Measurements from ENCODE around the gene BCAS1. TPM values are rescaled to one million over a fixed set of nuclear protein-coding genes. Genes with fewer than 3 reads are reported as not detected.
"Not testable (repeated sequence)": the region's sequence is repeated elsewhere in the genome, so short reads cannot be mapped to it uniquely, and the experiment has no call there.

The BCAS1 gene
- total RNA-seq, 2 donors from 2014 or later: not detected

DNA sequence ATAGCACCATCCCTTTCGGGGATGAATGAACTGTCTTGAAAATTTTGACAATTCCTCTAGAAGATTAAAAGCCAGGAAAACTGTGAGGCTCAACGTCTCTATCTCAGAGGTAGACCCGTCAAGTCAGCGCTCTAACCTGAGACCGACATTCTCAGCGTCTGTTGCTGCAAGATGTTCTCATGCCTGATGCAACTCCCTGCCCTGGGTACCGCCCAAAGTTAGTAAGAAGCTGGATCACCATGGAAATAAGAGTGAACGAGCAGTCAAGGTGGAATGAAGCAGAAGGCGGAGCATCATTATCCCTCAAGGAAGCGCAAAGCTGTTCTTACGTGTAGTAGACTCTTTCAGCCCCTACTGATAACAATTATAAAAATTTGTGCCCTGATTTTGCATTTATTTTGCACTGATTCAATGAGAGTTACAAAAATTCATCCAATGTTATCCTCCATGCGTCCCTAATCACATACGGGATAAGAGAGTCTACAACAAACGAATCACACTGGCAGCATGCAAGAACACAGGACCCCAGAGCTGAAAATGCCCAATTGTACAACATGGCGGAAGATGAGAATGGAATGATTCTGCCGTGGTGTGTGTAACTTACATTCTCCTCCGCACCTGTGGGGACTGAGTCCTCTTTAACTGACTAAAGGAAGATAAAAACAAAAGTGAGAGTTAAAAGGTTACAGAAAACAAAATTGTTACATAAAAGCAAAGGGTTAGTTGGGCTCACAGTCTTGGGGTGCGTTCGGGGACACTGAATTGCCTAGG lies 95.4 kb downstream of the BCAS1 start:
- no peak overlapping the region for H3K4me3 Mint-ChIP-seq
- no peak overlapping the region for H3K27ac Mint-ChIP-seq
- no peak for DNase-seq
- no peaks in the 10 kb centered on the region for H3K27me3 Mint-ChIP-seq (ENCODE audit: low read depth)
- no peak for ATAC-seq (replicated peaks in 1 of 2)
- peaks cover 3 to 5% of the 10 kb centered on the region in 2 donors for H3K9me3 Mint-ChIP-seq
- H3K4me1 Mint-ChIP-seq (ENCODE audit: low read depth): no peaks in the 10 kb centered on the region
- peaks cover 0 to 5% of the 10 kb centered on the region in 2 donors for H3K36me3 Mint-ChIP-seq (ENCODE audit: insufficient read depth in 2 of 2)

DNA sequence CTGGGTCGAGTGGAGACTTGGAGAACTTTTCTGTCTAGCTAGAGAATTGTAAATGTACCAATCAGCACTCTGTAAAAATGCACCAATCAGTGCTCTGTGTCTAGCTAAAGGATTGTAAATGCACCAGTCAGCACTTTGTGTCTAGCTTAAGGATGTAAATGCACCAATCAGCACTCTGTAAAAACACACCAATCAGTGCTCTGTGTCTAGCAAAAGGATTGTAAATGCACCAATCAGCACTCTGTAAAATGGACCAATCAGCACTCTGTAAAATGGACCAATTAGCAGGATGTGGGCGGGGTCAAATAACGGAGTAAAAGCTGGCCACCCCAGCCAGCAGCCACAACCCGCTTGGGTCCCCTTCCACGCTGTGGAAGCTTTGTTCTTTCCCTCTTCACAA lies 96.5 kb downstream of the BCAS1 start:
- not testable (repeated sequence) for H3K27ac Mint-ChIP-seq; H3K4me3 Mint-ChIP-seq; ATAC-seq (replicated peaks in 1 of 2); H3K27me3 Mint-ChIP-seq (ENCODE audit: low read depth); H3K4me1 Mint-ChIP-seq (ENCODE audit: low read depth); DNase-seq; H3K9me3 Mint-ChIP-seq; H3K36me3 Mint-ChIP-seq (ENCODE audit: insufficient read depth in 2 of 2)

DNA sequence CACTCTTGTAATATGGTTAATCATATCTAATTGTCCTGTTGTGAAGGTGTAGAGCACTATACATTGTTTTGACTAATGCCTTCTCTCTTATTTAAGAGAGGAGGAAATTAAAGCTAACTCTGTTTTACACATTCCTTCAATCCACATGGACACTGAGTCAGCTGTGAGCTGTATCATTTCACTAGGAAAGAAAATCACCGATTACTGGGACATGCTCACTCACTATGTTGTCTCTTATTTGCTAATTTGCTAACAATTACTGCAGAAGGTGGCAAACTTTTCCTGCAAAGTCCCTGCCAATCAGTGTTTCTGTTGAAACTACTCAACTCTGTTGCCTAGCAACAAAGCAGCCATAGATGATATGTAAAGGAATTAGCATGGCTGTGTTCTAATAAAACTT lies 98.2 kb downstream of the BCAS1 start:
- H3K4me1 Mint-ChIP-seq (ENCODE audit: low read depth): no peaks in the 10 kb centered on the region
- H3K27me3 Mint-ChIP-seq (ENCODE audit: low read depth): no peaks in the 10 kb centered on the region
- H3K36me3 Mint-ChIP-seq (ENCODE audit: insufficient read depth in 2 of 2): peaks cover 0 to 5% of the 10 kb centered on the region in 2 donors
- ATAC-seq (replicated peaks in 1 of 2) (no peak), DNase-seq (no peak)
- peaks cover 3 to 5% of the 10 kb centered on the region in 2 donors for H3K9me3 Mint-ChIP-seq
- no peak overlapping the region for H3K4me3 Mint-ChIP-seq
- H3K27ac Mint-ChIP-seq: no peak overlapping the region

DNA sequence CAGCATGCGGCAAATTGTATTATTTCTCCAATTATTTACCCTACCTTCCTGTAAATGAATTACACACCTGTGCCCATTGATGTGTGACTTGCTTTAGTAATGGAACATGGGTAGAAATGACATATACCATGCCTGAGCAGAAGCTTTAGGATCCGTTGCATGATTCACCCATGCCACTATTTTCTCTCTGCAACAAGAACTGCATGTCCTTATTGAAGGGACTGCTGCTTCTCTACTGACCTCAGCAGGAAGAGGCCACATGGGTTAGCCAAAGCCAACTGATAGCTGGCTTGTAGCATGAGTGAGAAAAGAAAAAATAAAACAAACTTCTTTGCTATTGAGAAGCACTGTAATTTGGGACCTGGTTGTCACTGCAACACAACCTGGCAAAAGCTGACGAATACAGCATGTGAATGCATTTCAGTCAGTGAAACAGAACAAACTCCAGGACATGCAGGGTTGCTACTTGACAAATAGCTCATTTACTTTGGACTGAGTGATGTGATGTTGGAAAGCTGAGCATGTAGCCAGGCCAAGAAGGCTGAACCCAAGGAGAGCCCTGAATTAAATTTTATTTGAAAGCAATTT lies 99.2 kb downstream of the BCAS1 start:
- Mint-ChIP-seq H3K27ac (no peak overlapping the region), H3K27me3 (ENCODE audit: low read depth) (no peaks in the 10 kb centered on the region), H3K4me3 (no peak overlapping the region), H3K9me3 (peaks cover 2% of the 10 kb centered on the region in 2 donors), H3K36me3 (ENCODE audit: insufficient read depth in 2 of 2) (peaks cover 0 to 2% of the 10 kb centered on the region in 2 donors), H3K4me1 (ENCODE audit: low read depth) (no peaks in the 10 kb centered on the region)
- ATAC-seq (replicated peaks in 1 of 2) (no peak), DNase-seq (no peak)

DNA sequence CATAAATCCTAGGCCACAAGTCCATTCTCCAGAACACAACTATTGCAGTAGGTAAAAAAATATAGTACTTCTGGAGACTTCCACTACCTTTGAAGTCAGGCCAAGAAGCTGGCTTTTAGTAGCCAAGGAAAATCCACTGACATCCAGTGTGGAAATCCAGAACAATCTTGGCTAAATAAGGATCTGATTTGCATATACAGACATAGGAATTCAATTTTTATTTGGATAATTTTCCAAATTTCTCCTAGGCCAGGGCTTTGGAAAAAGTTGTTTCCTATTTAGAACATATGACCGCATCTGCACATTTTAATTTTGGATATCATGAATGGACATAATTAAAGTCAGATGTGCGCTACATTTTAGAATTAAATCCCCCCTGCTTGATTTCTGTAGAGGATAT lies 100.2 kb downstream of the BCAS1 start:
- H3K4me3 Mint-ChIP-seq: no peak overlapping the region
- DNase-seq (no peak), ATAC-seq (replicated peaks in 1 of 2) (no peak)
- H3K4me1 Mint-ChIP-seq (ENCODE audit: low read depth): no peaks in the 10 kb centered on the region
- H3K27me3 Mint-ChIP-seq (ENCODE audit: low read depth): no peaks in the 10 kb centered on the region
- H3K36me3 Mint-ChIP-seq (ENCODE audit: insufficient read depth in 2 of 2): peaks cover 0 to 2% of the 10 kb centered on the region in 2 donors
- no peak overlapping the region for H3K27ac Mint-ChIP-seq
- H3K9me3 Mint-ChIP-seq: peaks cover 2% of the 10 kb centered on the region in 2 donors

DNA sequence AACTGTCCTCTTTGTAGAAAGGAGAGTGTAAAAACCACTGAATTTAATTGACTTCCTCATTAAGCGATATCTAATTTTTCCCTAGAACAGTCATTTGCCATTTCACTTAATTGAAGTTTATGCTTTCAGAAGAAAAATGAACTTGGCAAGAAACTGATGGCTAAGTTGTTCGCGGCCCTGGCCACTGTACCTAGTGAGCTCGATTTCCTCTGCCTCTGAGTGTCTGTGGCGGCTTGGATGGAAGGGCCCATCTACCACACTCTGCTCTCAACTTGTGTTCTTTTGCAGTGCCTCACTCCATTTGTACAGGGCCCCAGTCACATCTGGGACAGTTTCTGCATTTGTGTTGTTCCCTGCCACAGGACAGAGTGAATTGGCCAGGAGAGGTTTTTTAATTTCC lies 102.9 kb downstream of the BCAS1 start:
- no peak overlapping the region for H3K27ac Mint-ChIP-seq
- no peak for DNase-seq
- no peak for ATAC-seq (replicated peaks in 1 of 2)
- no peaks in the 10 kb centered on the region for H3K4me1 Mint-ChIP-seq (ENCODE audit: low read depth)
- H3K27me3 Mint-ChIP-seq (ENCODE audit: low read depth): no peaks in the 10 kb centered on the region
- H3K4me3 Mint-ChIP-seq: no peak overlapping the region
- no peaks in the 10 kb centered on the region for H3K9me3 Mint-ChIP-seq
- no peaks in the 10 kb centered on the region for H3K36me3 Mint-ChIP-seq (ENCODE audit: insufficient read depth in 2 of 2)

DNA sequence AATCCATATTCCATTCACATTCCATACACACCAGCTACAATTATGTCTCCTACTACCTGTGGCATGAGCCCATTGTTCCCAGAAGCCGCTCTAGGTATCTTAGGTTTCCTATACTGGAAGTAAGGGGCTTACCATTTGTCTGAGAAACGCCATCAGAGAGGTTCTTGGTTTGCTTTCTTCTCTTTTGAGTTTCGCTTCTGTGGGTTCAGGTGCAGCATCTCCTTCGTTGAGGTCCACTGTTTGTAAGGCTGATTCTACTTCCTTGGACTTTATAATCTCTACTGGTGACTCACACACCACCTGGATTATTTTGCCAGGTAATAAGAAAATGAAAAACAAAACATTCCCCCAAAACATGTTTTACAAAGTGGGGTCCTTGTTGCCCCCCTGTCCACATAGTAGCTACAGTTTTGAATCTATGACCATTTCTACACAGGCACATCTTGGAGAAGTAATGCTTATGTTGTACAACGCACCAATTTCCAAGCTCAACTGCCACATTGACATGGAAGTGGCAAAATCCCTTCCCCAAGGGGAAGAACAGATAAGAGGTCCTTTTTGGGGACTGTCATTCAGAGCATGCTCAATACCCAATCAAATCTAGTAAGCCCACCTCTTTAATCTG lies 103.5 kb downstream of the BCAS1 start:
- no peak overlapping the region for H3K4me3 Mint-ChIP-seq
- no peaks in the 10 kb centered on the region for H3K27me3 Mint-ChIP-seq (ENCODE audit: low read depth)
- ATAC-seq (replicated peaks in 1 of 2): no peak

DNA sequence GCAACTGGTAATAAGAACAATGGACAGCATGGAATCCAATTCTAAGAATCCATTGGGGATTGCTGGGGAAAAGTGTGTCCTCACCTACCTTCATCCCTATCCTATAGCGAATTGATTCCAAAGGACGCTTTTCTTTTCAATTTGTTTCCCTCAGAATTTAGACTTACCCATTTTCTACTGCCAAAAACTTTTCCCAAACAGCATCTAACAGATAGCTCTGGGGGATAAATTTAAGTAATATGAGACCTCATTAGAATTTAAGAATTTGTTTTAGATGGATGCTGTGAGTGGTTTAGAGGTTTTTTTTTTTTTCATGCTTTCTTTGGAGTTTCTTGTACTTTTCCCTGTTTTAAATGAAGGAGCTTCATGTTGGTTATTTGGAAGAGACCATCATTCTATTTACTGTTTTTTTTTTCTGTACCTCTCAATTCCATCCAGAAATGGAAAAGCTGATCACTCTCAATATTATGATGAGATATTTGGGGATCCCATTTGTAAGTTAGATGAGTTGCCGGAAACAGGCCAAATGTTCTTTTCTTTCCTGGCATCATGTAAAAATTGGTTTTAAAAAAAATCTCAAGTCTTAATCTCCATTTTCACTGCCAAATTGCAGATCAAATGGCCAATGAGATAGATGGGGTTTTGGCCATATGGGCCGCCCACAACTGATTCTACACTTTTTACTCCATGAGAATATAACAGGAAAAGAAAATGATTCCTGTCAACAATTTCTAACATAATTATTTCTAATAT lies 105.7 kb downstream of the BCAS1 start:
- DNase-seq: no peak
- no peak for ATAC-seq (replicated peaks in 1 of 2)
- no peaks in the 10 kb centered on the region for H3K36me3 Mint-ChIP-seq (ENCODE audit: insufficient read depth in 2 of 2)
- peaks cover 10% of the 10 kb centered on the region for H3K27me3 Mint-ChIP-seq (ENCODE audit: low read depth)
- no peak overlapping the region for H3K27ac Mint-ChIP-seq
- H3K9me3 Mint-ChIP-seq: no peaks in the 10 kb centered on the region
- no peak overlapping the region for H3K4me3 Mint-ChIP-seq
- no peaks in the 10 kb centered on the region for H3K4me1 Mint-ChIP-seq (ENCODE audit: low read depth)

More for the DNA sequence above, 103.5 kb downstream of the BCAS1 start:
- Mint-ChIP-seq H3K9me3 (no peaks in the 10 kb centered on the region), H3K4me1 (ENCODE audit: low read depth) (no peaks in the 10 kb centered on the region), H3K36me3 (ENCODE audit: insufficient read depth in 2 of 2) (no peaks in the 10 kb centered on the region), H3K27ac (no peak overlapping the region)
- no peak for DNase-seq

DNA sequence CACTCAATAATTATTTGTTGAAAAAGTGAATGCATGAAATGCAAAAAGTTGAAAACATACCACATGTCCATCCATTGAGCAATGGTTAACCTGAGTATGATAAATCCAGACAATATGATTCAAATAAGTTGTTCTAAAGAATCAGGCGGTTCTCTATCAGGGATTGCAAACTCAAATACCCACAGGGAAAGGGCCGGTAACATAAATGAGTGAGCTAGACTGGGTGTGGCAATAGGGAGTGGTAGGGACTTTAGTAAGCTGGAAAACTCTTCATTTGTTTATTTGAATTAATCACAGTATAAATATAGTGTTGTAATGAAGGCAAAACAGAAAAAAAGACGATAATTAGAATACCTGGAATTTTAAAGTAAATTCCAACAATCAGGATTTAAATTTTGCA lies 106.3 kb downstream of the BCAS1 start:
- ATAC-seq (replicated peaks in 1 of 2) (no peak), DNase-seq (no peak)
- Mint-ChIP-seq H3K27ac (no peak overlapping the region), H3K27me3 (ENCODE audit: low read depth) (peaks cover 14% of the 10 kb centered on the region), H3K36me3 (ENCODE audit: insufficient read depth in 2 of 2) (no peaks in the 10 kb centered on the region), H3K9me3 (no peaks in the 10 kb centered on the region), H3K4me3 (no peak overlapping the region), H3K4me1 (ENCODE audit: low read depth) (no peaks in the 10 kb centered on the region)

DNA sequence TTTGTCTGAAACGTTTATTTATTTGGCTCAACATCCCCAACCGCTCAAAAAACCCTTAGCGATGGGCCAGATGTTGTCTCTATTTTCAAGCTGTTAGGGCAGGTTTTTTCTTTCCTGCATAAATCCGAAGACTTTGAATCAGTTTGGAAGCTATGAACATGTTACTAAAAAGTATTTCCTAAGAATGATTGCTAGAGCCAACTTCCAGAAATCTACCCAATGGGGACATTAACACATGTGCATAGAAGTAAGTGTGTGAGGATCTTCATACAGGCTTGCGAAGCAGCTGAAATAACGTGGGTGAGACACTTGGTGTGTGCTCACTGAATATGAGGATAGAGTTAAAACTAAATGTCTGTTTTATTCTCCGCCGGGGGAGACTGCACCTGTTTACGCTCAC lies 106.8 kb downstream of the BCAS1 start:
- Mint-ChIP-seq H3K9me3 (no peaks in the 10 kb centered on the region), H3K27ac (no peak overlapping the region), H3K36me3 (ENCODE audit: insufficient read depth in 2 of 2) (no peaks in the 10 kb centered on the region), H3K27me3 (ENCODE audit: low read depth) (peaks cover 14% of the 10 kb centered on the region), H3K4me1 (ENCODE audit: low read depth) (no peaks in the 10 kb centered on the region), H3K4me3 (no peak overlapping the region)
- no peak for ATAC-seq (replicated peaks in 1 of 2)
- DNase-seq: no peak

DNA sequence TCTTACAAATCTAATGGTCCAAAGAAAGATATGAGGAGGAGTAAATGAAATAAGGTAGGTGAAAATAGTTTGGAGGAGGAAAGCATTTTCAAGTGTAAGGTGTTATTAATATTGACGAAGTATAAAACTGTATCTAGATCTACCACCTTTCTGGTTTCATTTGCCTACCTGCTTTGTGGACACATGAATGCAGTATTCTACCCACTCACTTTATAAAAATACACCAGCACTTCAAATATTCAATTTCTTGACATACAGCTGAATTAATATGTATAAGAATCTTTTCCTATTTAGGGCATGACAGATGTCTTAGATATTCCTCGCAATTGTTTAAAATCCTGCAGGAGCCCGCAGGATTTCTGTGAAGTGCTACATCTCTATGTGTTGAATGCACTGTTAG lies 108.0 kb downstream of the BCAS1 start:
- H3K27ac Mint-ChIP-seq: no peak overlapping the region
- ATAC-seq (replicated peaks in 1 of 2) (no peak), DNase-seq (no peak)
- no peaks in the 10 kb centered on the region for H3K9me3 Mint-ChIP-seq
- H3K36me3 Mint-ChIP-seq (ENCODE audit: insufficient read depth in 2 of 2): no peaks in the 10 kb centered on the region
- no peaks in the 10 kb centered on the region for H3K4me1 Mint-ChIP-seq (ENCODE audit: low read depth)
- H3K4me3 Mint-ChIP-seq: no peak overlapping the region
- H3K27me3 Mint-ChIP-seq (ENCODE audit: low read depth): peaks cover 14% of the 10 kb centered on the region

DNA sequence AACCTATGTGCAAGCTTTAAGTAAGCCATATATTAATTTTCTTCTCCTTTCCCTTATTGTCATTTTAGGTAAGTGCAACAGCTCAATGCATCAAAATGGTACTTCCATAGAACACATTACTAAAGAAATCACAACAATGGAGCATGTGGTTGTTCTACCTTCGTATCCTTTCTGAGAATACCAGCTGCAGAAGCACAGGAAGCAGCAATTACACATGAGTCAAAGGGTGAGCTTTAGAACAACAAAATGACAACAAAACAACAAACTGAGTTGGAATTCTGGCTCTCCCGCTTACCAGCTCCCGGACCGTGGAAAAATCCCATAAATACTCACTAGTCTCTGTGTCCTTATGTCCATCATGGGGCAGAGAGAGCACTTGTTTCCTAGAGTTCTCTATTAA lies 108.9 kb downstream of the BCAS1 start:
- Mint-ChIP-seq H3K27ac (no peak overlapping the region), H3K36me3 (ENCODE audit: insufficient read depth in 2 of 2) (no peaks in the 10 kb centered on the region), H3K4me1 (ENCODE audit: low read depth) (no peaks in the 10 kb centered on the region), H3K27me3 (ENCODE audit: low read depth) (peaks cover 14% of the 10 kb centered on the region), H3K9me3 (no peaks in the 10 kb centered on the region), H3K4me3 (no peak overlapping the region)
- DNase-seq: no peak
- no peak for ATAC-seq (replicated peaks in 1 of 2)

DNA sequence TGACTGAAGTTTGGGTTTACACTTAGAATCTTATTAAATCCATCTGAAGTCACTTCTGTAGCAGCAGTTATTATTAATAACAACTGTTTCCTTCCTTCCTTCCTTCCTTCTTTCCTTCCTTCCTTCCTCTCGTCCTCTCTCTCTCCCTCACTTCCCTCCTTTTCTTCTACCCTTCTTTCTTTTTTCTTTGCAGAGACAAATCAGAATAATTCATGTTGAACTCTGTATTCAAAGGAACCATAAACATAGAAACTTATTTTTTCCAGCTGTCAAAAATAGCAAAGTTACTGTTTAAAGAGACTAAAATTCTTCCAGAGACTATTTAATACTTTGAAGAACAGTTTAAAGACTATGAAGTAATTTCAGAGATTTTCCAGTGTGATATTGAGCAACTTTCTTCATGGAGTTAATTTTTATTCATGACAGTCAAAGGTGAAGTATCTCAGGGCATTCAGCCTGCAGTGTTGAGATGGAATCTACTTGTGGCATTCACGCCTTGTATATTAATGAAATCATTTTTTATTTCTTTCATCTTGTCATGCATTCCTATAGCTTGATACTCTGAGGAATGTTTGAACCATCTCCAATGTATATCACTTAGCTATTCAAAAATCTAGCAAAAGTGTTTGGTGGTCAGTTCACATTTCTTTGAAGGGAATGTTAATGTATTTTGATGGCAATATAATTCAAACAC lies 109.7 kb downstream of the BCAS1 start:
- no peak overlapping the region for H3K4me3 Mint-ChIP-seq
- H3K27ac Mint-ChIP-seq: no peak overlapping the region
- no peaks in the 10 kb centered on the region for H3K4me1 Mint-ChIP-seq (ENCODE audit: low read depth)
- DNase-seq (no peak), ATAC-seq (replicated peaks in 1 of 2) (no peak)
- H3K36me3 Mint-ChIP-seq (ENCODE audit: insufficient read depth in 2 of 2): no peaks in the 10 kb centered on the region
- no peaks in the 10 kb centered on the region for H3K9me3 Mint-ChIP-seq
- peaks cover 14% of the 10 kb centered on the region for H3K27me3 Mint-ChIP-seq (ENCODE audit: low read depth)

Measured in activated T-cell treated with anti-CD3 and anti-CD28 coated beads, Interleukin-2, amount 50 U/mL, for 72 hours (primary cell).